HUES64 (cell line): Measurements from ENCODE around the gene CERS1.

ENCODE experiments used
- H3K27ac ChIP-seq: 2 replicates; pipeline ENCODE4 v1.7.0; 2013; ENCODE audit warnings: low read depth, low read length, inconsistent platforms
- H3K27me3 ChIP-seq: 2 replicates; pipeline ENCODE4 v1.6.1; 2013; ENCODE audit warnings: mild to moderate bottlenecking, low read length; ENCODE audit not compliant: insufficient read depth
- H3K36me3 ChIP-seq: 2 replicates; pipeline ENCODE4 v1.6.1; 2013; ENCODE audit warnings: mild to moderate bottlenecking, low read length; ENCODE audit not compliant: insufficient read depth
- H3K4me1 ChIP-seq: 2 replicates; pipeline ENCODE4 v1.6.1; 2013; ENCODE audit warnings: mild to moderate bottlenecking, low read length, moderate library complexity; ENCODE audit not compliant: insufficient read depth
- H3K4me3 ChIP-seq: 2 replicates; pipeline ENCODE4 v1.5.1; 2013; ENCODE audit warnings: mild to moderate bottlenecking, low read length, moderate library complexity
- H3K9ac ChIP-seq: 2 replicates; pipeline ENCODE4 v1.6.1; 2013; ENCODE audit warnings: mild to moderate bottlenecking, low read depth, low read length
- H3K9me3 ChIP-seq: 2 replicates; pipeline ENCODE4 v1.6.1; 2013; ENCODE audit warnings: low read depth, low read length; ENCODE audit not compliant: insufficient read depth
- WGBS: fragments of 150-250, 120-280 bp; methylation state at CpG from one replicate; pipeline ENCODE4 v1.1.7; 2013; ENCODE audit warnings: missing lambda C conversion rate; 5-methylcytosine and 5-hydroxymethylcytosine counted together

Gene CERS1

GRCh38 chr19:18860725-18861124 is 35.2 kb downstream of the CERS1 start:
- Histone ChIP-seq H3K9ac (no peak overlapping the region), H3K27ac (no peak overlapping the region), H3K4me3 (no peak overlapping the region), H3K9me3 (no peaks in the 10 kb centered on the region), H3K36me3 (peaks cover 97% of the 10 kb centered on the region), H3K27me3 (no peaks in the 10 kb centered on the region), H3K4me1 (no peaks in the 10 kb centered on the region)
- 97% methylated on average over 17 of the region's 17 CpGs for WGBS

DNA sequence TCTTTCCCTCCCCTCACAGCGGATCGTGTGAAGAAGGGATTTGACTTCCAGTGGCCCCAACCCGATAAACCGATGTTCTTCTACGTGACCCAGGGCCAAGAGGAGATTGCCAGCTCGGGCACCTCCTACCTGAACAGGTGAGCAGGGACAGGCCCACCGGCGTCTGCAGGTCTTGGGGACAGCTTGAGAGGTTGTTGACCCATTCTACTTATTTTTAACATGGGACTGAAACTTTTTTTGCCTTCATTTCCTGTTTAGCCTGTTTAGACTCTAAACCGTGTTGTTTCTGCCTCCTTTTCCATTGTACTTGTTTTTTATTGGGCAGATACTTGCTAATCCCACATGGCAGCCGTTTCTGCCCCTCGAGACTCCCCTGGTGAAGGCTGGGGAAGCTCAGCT is 35.7 kb downstream of the CERS1 start:
- WGBS: 97% methylated on average over 11 of the region's 11 CpGs

DNA sequence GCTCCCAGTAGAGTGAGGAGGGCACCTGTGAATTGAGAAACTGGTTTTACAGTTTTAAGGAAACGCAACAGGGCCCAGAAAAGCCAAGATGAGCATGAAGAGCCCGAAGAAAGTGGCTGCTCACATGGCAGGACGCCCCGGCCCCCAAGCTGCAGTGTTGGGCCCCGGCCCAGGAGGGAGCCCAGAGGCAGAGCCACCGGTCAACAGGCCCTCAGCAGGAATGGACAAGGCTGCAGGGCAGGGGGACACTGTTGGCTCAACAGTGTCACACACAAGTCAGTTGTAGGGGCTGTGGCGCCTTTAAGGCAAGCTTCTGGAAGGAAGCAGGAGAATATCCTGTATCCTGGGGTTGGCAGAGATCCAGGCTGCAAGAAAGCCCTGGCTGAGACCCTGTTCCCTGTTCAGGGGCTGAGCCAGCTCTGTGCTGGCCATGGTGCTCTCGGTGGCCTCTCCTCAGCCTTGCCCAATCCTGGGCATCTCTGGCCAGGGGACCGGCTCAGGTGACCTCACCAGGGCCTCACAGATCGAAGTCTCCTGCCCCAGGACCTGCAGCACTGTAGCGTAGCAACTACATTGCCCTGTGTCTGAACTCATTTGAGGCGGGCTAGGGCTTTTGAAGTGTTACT is 36.2 kb downstream of the CERS1 start:
- Histone ChIP-seq H3K27ac (no peak overlapping the region), H3K4me1 (no peaks in the 10 kb centered on the region), H3K9me3 (no peaks in the 10 kb centered on the region), H3K4me3 (no peak overlapping the region), H3K36me3 (peaks cover 97% of the 10 kb centered on the region), H3K27me3 (no peaks in the 10 kb centered on the region), H3K9ac (no peak overlapping the region)
- 95% methylated on average over 12 of the region's 12 CpGs for WGBS

More for the DNA sequence above, 35.7 kb downstream of the CERS1 start:
- H3K27ac ChIP-seq: no peak overlapping the region
- no peaks in the 10 kb centered on the region for H3K27me3 ChIP-seq
- H3K9ac ChIP-seq: no peak overlapping the region
- H3K4me3 ChIP-seq: no peak overlapping the region
- no peaks in the 10 kb centered on the region for H3K9me3 ChIP-seq
- no peaks in the 10 kb centered on the region for H3K4me1 ChIP-seq
- peaks cover 97% of the 10 kb centered on the region for H3K36me3 ChIP-seq

GRCh38 chr19:18858906-18859646 is 36.9 kb downstream of the CERS1 start:
- WGBS: 96% methylated on average over 21 of the region's 21 CpGs

GRCh38 chr19:18857223-18857622 is 38.7 kb downstream of the CERS1 start:
- Histone ChIP-seq H3K4me1 (no peaks in the 10 kb centered on the region), H3K4me3 (no peak overlapping the region), H3K9me3 (no peaks in the 10 kb centered on the region), H3K9ac (no peak overlapping the region), H3K36me3 (peaks cover 99% of the 10 kb centered on the region), H3K27ac (no peak overlapping the region), H3K27me3 (no peaks in the 10 kb centered on the region)
- WGBS: 96% methylated on average over 13 of the region's 13 CpGs

More at GRCh38 chr19:18858906-18859646, 36.9 kb downstream of the CERS1 start:
- Histone ChIP-seq H3K27me3 (no peaks in the 10 kb centered on the region), H3K9me3 (no peaks in the 10 kb centered on the region), H3K4me1 (no peaks in the 10 kb centered on the region), H3K9ac (no peak overlapping the region), H3K27ac (no peak overlapping the region), H3K36me3 (peaks cover 99% of the 10 kb centered on the region), H3K4me3 (no peak overlapping the region)

DNA sequence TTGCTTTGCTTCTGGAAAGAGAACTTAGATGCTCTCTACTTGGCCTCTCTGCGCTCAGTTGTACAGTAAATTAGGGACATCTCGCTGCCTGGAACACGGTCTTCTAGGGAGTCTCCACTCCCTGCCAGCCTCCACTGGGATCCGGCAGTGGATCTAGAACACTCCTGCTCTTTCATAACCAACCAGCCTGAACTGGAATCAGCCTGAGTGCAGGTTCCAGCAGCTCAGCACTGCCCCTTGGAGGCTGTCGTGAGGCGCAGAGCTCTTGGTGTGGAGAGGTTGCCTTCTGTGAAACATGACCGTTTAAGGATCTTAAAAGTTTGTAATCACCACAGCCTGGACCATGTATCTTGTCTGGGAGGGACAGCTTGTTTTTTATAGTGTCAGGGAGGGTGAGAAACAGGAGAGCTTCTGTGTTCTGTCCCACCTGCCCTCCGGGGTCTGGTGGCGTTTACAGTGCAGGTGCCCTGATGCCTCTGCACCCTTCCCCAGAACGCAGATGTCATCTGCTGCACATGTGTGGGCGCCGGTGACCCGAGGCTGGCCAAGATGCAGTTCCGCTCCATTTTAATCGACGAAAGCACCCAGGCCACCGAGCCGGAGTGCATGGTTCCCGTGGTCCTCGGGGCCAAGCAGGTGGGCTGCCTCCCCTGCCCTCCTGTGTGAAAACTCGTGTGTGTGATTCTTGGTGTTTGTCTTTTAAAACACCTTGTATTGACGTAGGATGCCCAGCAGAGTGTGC is 39.4 kb downstream of the CERS1 start:
- H3K4me3 ChIP-seq: no peak overlapping the region
- H3K27me3 ChIP-seq: no peaks in the 10 kb centered on the region
- H3K9ac ChIP-seq: no peak overlapping the region
- peaks cover 99% of the 10 kb centered on the region for H3K36me3 ChIP-seq
- no peaks in the 10 kb centered on the region for H3K9me3 ChIP-seq
- H3K4me1 ChIP-seq: no peaks in the 10 kb centered on the region
- no peak overlapping the region for H3K27ac ChIP-seq
- 94% methylated on average over 22 of the region's 22 CpGs for WGBS

DNA sequence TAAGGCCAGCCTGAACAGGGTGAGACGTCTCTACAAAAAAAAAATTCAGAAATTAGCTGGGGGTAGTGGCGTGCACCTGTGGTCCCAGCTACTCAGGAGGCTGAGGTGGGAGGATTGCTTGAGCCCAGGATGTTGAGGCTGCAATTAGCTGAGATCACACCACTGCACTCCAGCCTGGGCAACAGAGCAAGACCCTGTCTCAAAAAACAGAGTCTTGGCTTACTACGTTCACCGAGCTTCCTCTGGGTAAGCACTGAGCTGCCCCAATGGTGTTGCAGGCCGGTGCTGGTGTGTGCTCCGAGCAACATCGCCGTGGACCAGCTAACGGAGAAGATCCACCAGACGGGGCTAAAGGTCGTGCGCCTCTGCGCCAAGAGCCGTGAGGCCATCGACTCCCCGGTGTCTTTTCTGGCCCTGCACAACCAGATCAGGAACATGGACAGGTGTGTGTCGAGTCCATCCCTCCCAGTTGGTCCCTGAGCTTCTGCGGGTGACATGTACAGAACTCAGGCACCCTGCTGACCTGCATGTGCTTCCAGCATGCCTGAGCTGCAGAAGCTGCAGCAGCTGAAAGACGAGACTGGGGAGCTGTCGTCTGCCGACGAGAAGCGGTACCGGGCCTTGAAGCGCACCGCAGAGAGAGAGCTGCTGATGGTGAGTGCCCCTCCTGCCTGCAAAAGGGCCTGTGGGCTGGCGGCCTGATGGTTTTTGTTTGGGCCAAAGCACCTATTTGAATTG is 40.1 kb downstream of the CERS1 start:
- Histone ChIP-seq H3K4me1 (no peaks in the 10 kb centered on the region), H3K36me3 (peaks cover 99% of the 10 kb centered on the region), H3K9me3 (no peaks in the 10 kb centered on the region), H3K4me3 (no peak overlapping the region), H3K27me3 (no peaks in the 10 kb centered on the region), H3K27ac (no peak overlapping the region), H3K9ac (no peak overlapping the region)
- WGBS: 96% methylated on average over 27 of the region's 27 CpGs

DNA sequence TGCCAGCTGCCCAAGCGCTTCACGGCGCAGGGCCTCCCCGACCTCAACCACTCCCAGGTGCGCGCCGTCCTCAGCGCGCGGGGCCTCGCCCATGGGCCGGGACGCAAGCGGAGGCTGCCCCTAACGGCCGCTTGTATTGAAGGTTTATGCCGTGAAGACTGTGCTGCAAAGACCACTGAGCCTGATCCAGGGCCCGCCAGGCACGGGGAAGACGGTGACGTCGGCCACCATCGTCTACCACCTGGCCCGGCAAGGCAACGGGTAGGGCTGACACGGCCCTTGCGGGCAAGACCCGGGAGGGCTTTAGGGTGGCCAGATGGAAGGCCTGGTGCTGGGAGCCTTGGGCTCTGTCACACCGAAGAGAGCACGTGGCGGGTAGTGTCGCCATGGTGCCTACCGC is 41.0 kb downstream of the CERS1 start:
- H3K36me3 ChIP-seq: peaks cover 99% of the 10 kb centered on the region
- H3K9ac ChIP-seq: no peak overlapping the region
- no peaks in the 10 kb centered on the region for H3K9me3 ChIP-seq
- no peak overlapping the region for H3K4me3 ChIP-seq
- H3K27ac ChIP-seq: no peak overlapping the region
- H3K27me3 ChIP-seq: no peaks in the 10 kb centered on the region
- 97% methylated on average over 33 of the region's 33 CpGs for WGBS
- H3K4me1 ChIP-seq: no peaks in the 10 kb centered on the region

- H3K27me3 ChIP-seq: no peaks in the 10 kb centered on the region
- no peak overlapping the region for H3K27ac ChIP-seq
- WGBS: 95% methylated on average over 17 of the region's 17 CpGs
- H3K36me3 ChIP-seq: peaks cover 94% of the 10 kb centered on the region
- H3K4me1 ChIP-seq: no peaks in the 10 kb centered on the region
- H3K9me3 ChIP-seq: no peaks in the 10 kb centered on the region
- no peak overlapping the region for H3K4me3 ChIP-seq
- no peak overlapping the region; the same call in 1 of the 2 replicates for H3K9ac ChIP-seq
Measured at GRCh38 chr19:18853755-18854427, 42.1 kb downstream of the CERS1 start.

DNA sequence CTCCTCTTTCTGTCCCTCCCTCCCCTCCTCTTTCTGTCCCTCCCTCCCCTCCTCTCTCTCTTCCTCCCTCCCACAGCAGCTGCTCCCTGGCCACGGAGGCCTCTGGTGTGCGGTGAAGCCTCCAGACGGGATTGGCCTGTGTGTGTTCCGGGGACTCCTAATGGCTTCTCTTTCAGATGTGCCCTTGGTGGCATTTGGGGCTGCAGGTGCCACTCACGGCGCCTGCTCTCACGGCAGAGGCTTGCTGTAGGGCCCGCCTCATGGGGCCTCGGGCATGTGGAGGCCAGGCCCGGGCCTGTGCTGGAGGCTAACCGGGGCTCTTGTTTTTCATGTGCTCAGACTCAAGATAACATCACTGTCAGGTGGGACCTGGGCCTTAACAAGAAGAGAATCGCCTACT is 43.3 kb downstream of the CERS1 start:
- H3K27ac ChIP-seq: no peak overlapping the region
- no peaks in the 10 kb centered on the region for H3K27me3 ChIP-seq
- peaks cover 94% of the 10 kb centered on the region for H3K36me3 ChIP-seq
- no peaks in the 10 kb centered on the region for H3K4me1 ChIP-seq
- no peak overlapping the region for H3K9ac ChIP-seq
- H3K9me3 ChIP-seq: no peaks in the 10 kb centered on the region
- no peak overlapping the region for H3K4me3 ChIP-seq
- 95% methylated on average over 12 of the region's 12 CpGs for WGBS
